ENCODE results near the gene PRKCA.

The PRKCA gene

GRCh38 chr17:66843627-66844026 is 541.2 kb downstream of the PRKCA start:
- DNase-seq (ENCODE audit: low read depth in 1 of 2, low spot score in 1 of 2): no peak
- TF ChIP-seq GABPA (IDR thresholded peaks at IDR 0.05; ENCODE audit: low read depth) (no peak), REST (IDR thresholded peaks at IDR 0.05; ENCODE audit: insufficient replicate concordance, low read depth) (no peak), CTCF (IDR thresholded peaks at IDR 0.05; ENCODE audit: insufficient read depth, low read length) (no peak), SPI1 (IDR thresholded peaks at IDR 0.05; ENCODE audit: borderline replicate concordance, low read depth) (no peak), POLR2AphosphoS5 (IDR thresholded peaks at IDR 0.05; ENCODE audit: low read depth) (no peak)
- H3K27me3 ChIP-seq (ENCODE audit: insufficient read depth, poor library complexity, severe bottlenecking): peaks cover 2% of the 10 kb centered on the region
- H3K4me3 ChIP-seq (replicated peaks; ENCODE audit: insufficient read depth, low read length): no peak overlapping the region
- H3K27ac ChIP-seq (replicated peaks): no peak overlapping the region

- no peak overlapping the region for H3K27ac ChIP-seq (replicated peaks)
- DNase-seq (ENCODE audit: low read depth in 1 of 2, low spot score in 1 of 2): no peak
- no peak overlapping the region for H3K4me3 ChIP-seq (replicated peaks; ENCODE audit: insufficient read depth, low read length)
- no peaks in the 10 kb centered on the region for H3K27me3 ChIP-seq (ENCODE audit: insufficient read depth, poor library complexity, severe bottlenecking)
- TF ChIP-seq POLR2AphosphoS5 (IDR thresholded peaks at IDR 0.05; ENCODE audit: low read depth) (no peak), REST (IDR thresholded peaks at IDR 0.05; ENCODE audit: insufficient replicate concordance, low read depth) (peak; percentile 68)
Observed at GRCh38 chr17:66847704-66848103, 545.3 kb downstream of the PRKCA start.

- no peaks in the 10 kb centered on the region for H3K27me3 ChIP-seq (ENCODE audit: insufficient read depth, poor library complexity, severe bottlenecking)
- no peak overlapping the region for H3K27ac ChIP-seq (replicated peaks)
- DNase-seq (ENCODE audit: low read depth in 1 of 2, low spot score in 1 of 2): no peak
- no peak overlapping the region for H3K4me3 ChIP-seq (replicated peaks; ENCODE audit: insufficient read depth, low read length)
- TF ChIP-seq REST (IDR thresholded peaks at IDR 0.05; ENCODE audit: insufficient replicate concordance, low read depth) (no peak), SPI1 (IDR thresholded peaks at IDR 0.05; ENCODE audit: borderline replicate concordance, low read depth) (no peak), GABPA (IDR thresholded peaks at IDR 0.05; ENCODE audit: low read depth) (no peak), CTCF (IDR thresholded peaks at IDR 0.05; ENCODE audit: insufficient read depth, low read length) (no peak), POLR2AphosphoS5 (IDR thresholded peaks at IDR 0.05; ENCODE audit: low read depth) (no peak)
Observed at GRCh38 chr17:66848496-66848895, 546.1 kb downstream of the PRKCA start.

Measured in HL-60 (cell line).